Astrocyte of the cerebellum (primary cell): ENCODE results near the gene TEX53.

ENCODE experiments used
- DNase-seq: peaks from one replicate; pipeline ENCODE4 v3.0.0-alpha.2; 2011; ENCODE audit warnings: low read depth
- H3K4me3 ChIP-seq: 2 replicates; pipeline ENCODE4 v1.5.1; 2011; ENCODE audit warnings: mild to moderate bottlenecking, low read depth, low read length, moderate library complexity
- in situ Hi-C: cut with HindIII; loops from 2 replicates; pipeline ENCODE4 v1.10.0; 2017; ENCODE audit warnings: low sequenced_read_pairs
- TF ChIP-seq, protein P1 (sequence below): IDR thresholded peaks from 2 replicates; pipeline ENCODE4 v1.5.1; 2012; ENCODE audit warnings: low read length, low read depth, moderate library complexity, mild to moderate bottlenecking; ENCODE audit errors: missing control alignments

Gene TEX53

DNA sequence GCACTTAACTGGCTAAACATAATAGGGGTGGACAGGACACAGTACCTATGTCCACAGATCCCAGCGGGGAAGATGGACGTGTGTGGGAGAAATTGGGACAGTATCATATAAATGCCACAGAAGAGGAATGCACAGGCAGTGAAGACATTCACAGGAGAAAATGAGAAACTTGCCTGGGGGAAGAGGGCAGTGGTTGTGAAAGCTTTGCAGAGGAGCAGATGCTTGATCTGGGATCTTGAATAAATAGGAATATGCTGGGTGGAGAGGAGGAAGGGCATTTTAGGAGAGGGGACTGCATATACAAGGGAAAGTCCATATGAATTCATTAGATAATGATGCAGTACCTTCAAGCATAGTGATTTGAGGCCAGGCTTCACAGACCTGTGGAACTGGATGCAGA is 32.9 kb downstream of the TEX53 start:
- no peak overlapping the region for H3K4me3 ChIP-seq
- TF ChIP-seq, protein P1, sequence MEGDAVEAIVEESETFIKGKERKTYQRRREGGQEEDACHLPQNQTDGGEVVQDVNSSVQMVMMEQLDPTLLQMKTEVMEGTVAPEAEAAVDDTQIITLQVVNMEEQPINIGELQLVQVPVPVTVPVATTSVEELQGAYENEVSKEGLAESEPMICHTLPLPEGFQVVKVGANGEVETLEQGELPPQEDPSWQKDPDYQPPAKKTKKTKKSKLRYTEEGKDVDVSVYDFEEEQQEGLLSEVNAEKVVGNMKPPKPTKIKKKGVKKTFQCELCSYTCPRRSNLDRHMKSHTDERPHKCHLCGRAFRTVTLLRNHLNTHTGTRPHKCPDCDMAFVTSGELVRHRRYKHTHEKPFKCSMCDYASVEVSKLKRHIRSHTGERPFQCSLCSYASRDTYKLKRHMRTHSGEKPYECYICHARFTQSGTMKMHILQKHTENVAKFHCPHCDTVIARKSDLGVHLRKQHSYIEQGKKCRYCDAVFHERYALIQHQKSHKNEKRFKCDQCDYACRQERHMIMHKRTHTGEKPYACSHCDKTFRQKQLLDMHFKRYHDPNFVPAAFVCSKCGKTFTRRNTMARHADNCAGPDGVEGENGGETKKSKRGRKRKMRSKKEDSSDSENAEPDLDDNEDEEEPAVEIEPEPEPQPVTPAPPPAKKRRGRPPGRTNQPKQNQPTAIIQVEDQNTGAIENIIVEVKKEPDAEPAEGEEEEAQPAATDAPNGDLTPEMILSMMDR = no peak
- in situ Hi-C loops = loop anchor here (5.0 kb wide), 1 partner anchor 37 kb away; the partner anchor contains the start of gene ATP6V1G1
- DNase-seq = no peak

DNA sequence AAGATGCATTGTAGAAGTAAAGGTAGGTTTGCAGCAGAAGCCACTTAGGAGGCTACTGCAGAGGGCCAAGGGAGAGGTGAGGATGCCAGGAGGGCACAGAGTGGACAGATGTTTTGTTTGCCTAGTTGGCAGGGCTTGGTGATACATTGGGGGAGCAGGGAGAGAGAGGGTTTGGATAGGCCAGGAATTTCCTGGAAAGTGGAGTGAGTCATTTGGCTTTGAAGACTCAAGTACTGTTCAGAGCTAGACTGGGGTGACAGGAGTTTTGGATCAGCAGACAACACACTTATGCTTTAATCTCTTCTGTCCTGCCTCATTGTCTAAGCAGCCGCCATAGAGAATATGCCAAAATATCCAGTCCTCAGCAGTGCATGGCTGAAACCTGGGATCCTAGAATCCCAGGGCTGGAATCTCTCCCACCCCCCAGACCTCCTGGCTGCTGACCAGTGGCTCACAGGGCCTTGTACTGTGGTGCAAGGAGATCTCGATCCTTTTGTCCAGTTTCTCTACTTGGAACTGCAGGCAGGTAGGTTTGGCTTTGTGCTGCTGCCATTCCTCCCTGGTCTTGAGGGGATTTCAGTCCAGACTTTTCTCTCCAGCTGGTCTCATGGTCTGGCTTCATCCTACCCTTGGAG is 35.5 kb downstream of the TEX53 start:
- H3K4me3 ChIP-seq = no peak overlapping the region
- peak; percentile 43 for DNase-seq
- in situ Hi-C loops = loop anchor here (5.0 kb wide), 1 partner anchor 35 kb away; the partner anchor contains the start of gene ATP6V1G1
- TF ChIP-seq, protein P1 = no peak

DNA sequence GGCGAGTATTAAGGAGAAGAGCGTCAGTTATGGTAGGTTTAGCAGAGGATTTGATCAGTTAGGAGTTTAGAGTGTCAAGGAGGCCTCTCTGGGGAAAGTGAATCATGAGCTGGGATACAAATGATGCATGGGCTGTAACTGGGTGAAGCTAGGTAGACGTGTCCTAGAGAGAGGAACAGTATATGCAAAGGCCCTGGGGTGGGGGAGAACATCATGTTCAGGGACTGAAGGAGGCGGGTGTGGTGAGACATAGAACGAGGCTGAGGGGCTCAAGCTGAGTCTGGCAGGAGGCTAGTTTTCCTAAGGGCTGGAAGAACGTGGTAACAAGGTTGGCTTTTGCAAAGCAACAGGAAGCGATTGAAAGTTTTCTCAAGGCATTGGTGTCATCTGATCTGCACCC is 36.0 kb downstream of the TEX53 start:
- in situ Hi-C loops = loop anchor here (5.0 kb wide), 1 partner anchor 34 kb away; the partner anchor contains the start of gene ATP6V1G1
- DNase-seq = no peak
- H3K4me3 ChIP-seq = no peak overlapping the region
- TF ChIP-seq, protein P1 = no peak

DNA sequence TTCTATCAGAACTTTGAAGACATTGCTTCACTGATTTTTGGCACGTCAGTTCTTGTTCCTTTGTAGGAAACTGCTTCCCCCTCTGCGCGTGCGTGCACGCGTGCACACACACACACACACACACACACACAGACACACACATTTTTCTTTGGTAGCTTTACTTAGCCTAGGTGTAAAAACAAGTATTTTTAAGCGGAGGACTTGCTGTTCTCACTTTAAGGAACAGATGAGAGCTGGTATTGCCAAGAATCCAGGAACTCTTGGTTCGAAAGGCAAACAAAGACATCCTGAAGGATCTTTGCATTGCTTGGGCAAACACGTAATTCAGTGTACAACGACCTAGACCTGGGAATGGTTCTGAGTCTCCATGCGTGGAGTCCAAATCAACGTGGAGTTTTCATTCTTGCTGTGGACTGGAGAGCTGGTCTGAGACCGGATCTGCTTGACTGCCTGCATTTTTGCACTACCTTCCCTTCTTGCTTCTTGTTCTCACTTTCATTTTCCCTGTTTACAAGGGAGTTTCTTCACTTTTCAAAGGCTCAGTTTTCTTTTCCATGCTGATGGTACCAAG is 38.3 kb downstream of the TEX53 start:
- TF ChIP-seq, protein P1 = no peak
- DNase-seq = no peak
- in situ Hi-C loops = no loop called here
- H3K4me3 ChIP-seq = no peak overlapping the region

DNA sequence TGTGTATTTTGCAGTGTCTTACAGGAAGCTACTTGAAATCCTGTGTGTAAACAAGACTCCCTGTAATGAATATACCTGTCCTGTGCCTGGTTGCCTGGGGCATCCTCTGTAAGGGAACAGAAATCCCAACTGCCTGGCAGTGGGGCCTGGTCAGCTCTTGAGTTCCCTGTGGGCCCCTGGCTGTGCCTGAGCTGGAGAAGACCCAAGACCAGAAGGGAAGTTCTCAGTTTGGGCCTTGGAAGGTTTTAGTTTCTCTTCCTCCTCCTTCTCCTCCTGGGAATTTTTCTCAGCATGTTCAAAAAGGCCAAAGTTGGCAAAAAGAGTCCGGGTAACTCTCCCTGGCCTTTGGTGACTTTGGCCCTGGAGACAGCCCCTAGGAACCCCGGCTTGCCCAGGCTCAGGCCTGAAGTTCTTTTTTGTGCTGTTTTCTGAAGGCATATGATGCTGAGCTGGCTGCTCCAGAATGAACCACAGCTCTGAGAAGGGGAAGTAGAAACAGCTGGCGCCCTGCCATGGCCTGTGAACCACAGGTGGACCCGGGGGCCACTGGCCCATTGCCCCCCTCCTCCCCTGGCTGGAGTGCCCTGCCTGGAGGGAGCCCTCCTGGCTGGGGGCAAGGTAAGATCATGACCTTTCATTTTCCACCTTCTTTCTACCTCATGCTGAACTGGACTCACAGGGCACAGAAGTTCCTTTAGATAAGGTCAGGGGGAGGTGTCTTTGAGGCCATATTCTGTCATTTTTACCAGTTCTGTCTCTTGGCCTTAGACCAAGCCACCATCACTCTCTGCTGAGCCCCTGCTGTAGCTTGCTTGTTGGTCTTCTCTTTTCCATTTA is 40.7 kb downstream of the TEX53 start:
- in situ Hi-C loops = no loop called here

DNA sequence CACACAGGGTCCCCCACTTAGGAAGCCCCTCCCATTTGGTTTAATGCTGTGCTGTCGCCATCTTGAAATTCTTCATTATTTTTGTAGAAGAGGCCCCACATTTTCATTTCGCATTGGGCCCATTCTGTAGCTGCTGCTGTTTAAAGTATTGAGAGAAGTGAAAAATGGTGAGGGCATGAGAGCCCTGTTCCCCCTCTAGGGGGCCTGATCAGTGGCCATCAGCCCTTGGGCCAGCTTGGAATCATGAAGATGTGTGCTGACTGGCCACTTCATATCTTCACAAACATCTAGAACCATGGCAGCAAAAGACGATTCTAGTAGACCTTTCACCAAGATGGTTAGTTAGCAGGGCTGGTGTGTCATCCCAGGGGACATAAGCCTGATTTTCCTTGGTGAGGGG is 43.2 kb downstream of the TEX53 start:
- TF ChIP-seq, protein P1 = no peak
- no peak overlapping the region for H3K4me3 ChIP-seq
- DNase-seq = no peak
- in situ Hi-C loops = no loop called here

More for the DNA sequence above, 40.7 kb downstream of the TEX53 start:
- TF ChIP-seq, protein P1 = no peak
- no peak overlapping the region for H3K4me3 ChIP-seq
- no peak for DNase-seq
